GM18870 (cell line): ENCODE measurements around the gene GSK3A.

Experiments
- ATAC-seq: cut with Tn5 transposase; IDR thresholded peaks from one replicate; pipeline ENCODE4 v1.9.1; 2021; ENCODE audit warnings: moderate library complexity; ENCODE audit not compliant: unreplicated experiment

GSK3A gene

DNA sequence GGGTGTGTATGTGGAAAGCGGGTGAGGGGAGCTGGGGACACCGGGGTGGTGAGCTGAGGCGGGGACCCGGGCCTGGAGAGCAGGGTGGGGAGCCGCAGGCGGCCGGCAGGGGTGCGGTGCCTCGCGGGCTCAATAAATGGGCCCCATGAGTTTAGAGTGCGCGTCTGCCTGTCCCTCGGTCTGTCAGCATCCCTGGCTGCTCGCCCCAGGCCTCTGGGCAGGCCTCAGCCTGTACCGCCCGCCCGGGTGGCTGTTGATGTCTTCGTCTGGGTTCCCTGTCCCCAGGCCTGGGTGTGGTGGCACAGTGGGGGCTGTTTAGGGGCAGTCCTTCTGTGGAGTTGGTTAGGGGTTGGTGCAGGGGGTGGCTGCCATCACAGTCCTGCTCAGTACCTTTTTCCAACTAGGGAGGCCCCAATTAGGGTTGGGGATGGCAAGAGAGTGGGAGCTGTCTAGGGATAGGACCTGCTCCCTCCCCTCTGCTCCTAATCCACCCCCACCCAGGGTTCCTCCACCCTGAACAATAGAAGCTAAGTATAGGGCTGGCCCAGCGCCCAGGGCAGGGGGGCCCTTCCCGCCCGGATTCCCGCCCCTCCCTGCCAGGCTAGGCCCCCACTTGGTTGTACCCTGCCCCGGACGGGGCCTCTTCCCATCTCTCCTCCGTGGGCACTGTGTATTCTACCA lies 38.9 kb upstream of the GSK3A start:
- no peak for ATAC-seq

DNA sequence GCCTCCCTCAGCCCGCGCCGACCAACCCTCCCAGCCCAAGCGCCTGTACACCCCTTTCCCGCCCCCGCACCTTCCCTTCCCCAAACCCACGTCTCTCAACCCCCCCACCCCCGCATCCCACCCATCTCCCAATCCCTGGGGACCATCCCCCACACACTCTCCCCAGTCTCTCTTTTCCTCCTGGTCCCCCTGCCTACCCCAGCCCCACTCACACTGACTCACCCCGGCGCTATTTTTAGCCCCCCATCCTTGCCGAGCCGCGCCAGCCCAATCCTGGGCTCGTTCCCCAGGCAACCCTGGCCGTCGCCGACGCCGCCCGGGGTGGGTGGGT lies 38.4 kb upstream of the GSK3A start:
- ATAC-seq = no peak

GRCh38 chr19:42279902-42280814 lies 37.8 kb upstream of the GSK3A start:
- ATAC-seq = no peak

DNA sequence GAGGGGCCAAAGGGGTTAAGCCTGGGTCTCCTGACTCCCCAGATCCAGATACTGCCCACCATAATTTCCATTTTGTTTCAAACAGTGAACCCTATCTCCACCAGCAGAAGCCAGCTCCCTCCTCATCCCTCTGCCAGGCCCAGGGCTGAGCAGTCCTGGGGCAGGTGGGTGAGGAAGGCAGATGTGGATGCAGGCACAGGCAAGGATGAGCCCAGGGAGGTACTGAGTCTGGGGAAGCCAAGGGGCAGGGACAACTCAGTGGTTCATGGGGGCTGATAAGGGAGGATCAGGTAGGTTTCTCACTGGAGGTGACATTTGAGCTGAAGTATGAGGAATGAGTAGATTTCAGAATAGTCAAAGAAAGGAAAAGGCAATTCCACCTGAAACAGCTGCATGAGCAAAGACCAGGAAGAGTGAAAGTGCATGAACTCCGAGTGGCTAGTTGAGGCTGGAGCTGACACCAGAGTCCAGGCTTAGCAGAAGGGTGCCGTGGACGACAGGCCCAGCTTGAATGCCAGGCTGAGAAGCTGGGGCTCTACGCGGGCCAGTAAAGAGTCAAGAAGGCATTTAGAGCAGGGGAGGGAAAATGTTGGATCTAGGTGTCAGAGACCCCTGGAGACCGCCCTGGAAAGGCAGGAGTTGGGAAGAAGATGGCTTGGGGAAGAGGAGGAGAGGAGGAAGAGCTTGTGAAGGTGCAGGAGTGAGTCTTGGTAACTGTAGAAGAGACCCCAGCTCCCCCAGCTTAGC lies 36.9 kb upstream of the GSK3A start:
- ATAC-seq = no peak

DNA sequence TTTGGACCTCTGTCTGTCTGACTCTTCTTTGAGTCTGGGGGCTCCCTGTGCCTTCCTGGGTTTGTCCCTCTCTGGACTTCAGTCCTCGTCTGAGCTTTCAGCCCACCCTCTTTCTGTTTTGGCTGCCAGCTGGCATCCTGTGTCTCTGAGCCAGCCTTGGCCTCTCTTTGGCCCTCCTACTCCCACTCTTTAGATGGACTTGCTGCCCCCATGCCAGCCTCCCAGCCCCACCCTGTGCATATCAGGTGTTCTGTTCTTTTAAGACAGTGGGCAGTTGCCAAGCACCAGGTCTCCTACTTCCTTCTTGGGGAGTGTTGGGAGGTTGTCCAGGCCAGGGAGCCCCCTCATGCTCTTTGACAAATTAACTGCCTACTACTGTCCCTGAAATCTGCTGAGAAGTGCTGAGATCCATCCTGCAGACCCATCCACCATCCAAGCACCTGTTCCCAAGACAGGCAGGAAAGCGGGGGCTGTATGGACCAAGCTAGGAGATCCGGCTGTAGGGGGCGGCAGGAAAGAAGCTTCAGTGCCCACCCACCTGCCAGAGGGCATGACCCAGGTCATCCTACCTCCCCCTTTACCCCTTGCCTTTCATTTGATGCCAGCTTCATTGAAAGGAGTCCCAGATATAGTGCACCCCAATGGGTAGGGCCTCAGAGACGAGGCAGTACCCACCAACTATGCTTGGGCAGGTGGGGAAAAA lies 36.2 kb upstream of the GSK3A start:
- no peak for ATAC-seq

GRCh38 chr19:42277821-42278451 lies 35.5 kb upstream of the GSK3A start:
- no peak for ATAC-seq

- no peak for ATAC-seq
Observed at GRCh38 chr19:42276821-42277220, 34.4 kb upstream of the GSK3A start.

DNA sequence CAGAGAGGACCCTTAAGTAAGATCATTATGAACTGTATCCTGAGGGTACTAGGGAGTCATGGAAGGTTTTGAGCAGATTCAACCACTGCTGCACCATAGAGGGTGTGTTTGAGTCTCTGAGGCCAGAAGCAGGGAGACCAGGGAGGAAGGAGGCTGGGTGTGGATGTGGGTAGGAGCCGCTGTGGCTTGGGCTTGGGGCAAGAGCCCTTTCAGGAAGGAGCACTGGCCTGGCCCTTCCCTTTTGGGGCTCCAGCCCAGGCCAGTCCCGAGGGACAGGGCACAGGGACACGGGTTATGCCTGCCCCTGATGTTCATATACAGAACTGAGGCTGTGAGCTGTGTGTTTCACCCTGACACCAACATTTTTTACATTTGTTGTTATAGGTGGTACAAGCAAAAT lies 33.9 kb upstream of the GSK3A start:
- ATAC-seq = no peak

GRCh38 chr19:42275517-42275916 lies 33.1 kb upstream of the GSK3A start:
- no peak for ATAC-seq

- ATAC-seq = no peak
Observed at GRCh38 chr19:42275103-42275502, 32.7 kb upstream of the GSK3A start.

DNA sequence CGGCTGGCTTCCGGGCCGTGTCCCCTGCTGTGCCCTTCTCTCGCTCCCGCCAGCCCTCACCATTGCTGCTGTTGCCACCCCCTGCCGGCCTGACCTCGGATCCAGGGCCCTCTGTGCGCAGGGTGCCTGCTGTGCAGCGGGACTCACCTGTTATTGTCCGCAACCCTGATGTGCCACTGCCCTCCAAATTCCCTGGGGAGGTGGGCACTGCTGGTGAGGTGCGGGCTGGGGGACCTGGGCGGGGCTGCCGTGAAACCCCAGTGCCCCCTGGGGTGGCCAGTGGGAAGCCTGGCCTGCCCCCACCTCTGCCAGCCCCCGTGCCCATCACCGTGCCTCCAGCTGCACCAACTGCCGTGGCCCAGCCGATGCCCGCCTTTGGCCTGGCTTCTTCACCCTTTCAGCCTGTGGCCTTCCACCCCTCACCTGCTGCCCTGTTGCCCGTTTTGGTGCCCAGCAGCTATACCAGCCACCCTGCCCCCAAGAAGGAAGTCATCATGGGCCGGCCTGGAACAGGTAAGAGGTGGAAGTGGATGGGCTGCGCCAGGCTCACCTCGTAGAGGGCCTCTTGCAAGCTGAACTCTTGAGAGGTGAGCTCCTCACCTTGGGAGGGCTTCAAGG lies 31.8 kb upstream of the GSK3A start:
- ATAC-seq = no peak

DNA sequence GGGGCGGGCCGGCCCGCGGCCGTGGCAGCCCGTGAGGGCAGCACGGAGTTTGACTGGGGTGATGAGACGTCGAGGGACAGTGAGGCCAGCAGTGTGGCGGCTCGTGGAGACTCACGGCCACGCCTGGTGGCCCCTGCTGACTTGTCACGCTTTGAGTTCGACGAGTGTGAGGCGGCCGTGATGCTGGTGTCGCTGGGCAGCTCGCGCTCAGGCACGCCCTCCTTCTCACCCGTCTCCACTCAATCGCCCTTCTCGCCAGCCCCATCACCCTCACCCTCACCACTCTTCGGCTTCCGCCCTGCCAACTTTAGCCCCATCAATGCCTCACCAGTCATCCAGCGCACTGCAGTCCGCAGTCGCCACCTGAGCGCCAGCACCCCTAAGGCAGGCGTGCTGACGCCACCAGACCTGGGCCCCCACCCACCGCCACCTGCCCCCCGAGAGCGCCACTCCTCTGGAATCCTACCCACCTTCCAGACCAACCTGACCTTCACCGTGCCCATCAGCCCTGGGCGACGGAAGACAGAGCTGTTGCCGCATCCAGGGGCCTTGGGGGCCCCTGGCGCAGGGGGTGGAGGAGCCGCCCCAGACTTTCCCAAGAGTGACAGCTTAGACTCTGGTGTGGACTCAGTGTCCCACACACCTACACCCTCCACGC lies 31.1 kb upstream of the GSK3A start:
- no peak for ATAC-seq

DNA sequence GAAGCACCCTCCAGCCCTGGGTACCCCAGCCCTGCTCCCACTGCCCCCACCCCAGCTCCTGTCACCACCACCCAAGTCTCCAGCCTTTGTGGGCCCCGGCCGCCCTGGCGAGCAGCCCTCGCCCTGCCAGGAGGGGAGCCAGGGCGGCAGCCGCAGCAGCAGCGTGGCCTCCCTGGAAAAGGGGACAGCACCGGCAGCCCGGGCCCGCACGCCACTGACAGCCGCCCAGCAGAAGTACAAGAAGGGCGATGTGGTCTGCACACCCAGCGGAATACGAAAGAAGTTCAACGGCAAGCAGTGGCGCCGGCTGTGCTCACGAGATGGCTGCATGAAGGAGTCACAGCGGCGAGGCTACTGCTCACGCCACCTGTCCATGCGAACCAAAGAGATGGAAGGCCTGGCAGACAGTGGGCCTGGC lies 30.6 kb upstream of the GSK3A start:
- ATAC-seq = no peak

GRCh38 chr19:42272535-42272897 lies 30.1 kb upstream of the GSK3A start:
- ATAC-seq = no peak

DNA sequence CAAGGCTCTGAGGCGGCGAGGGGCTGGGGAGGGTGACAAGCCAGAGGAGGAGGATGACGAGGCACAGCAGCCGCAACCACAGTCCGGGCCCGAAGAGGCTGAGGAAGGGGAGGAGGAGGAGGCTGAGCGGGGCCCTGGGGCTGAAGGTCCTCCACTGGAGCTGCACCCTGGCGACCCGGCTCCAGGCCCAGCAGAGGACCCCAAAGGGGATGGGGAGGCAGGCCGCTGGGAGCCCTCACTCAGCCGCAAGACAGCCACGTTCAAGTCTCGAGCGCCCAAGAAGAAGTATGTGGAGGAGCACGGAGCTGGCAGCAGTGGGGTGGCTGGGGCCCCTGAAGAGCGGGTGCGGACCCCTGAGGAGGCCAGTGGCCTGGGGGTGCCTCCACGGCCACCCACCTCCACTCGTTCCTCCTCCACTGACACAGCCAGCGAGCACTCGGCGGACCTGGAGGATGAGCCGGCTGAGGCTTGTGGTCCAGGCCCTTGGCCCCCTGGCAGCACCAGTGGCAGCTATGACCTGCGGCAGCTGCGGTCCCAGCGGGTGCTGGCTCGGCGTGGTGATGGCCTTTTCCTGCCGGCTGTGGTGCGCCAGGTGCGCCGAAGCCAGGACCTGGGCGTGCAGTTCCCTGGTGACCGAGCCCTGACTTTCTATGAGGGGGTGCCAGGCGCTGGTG lies 29.6 kb upstream of the GSK3A start:
- ATAC-seq = no peak

- no peak for ATAC-seq
Observed at GRCh38 chr19:42271045-42271419, 28.6 kb upstream of the GSK3A start.

DNA sequence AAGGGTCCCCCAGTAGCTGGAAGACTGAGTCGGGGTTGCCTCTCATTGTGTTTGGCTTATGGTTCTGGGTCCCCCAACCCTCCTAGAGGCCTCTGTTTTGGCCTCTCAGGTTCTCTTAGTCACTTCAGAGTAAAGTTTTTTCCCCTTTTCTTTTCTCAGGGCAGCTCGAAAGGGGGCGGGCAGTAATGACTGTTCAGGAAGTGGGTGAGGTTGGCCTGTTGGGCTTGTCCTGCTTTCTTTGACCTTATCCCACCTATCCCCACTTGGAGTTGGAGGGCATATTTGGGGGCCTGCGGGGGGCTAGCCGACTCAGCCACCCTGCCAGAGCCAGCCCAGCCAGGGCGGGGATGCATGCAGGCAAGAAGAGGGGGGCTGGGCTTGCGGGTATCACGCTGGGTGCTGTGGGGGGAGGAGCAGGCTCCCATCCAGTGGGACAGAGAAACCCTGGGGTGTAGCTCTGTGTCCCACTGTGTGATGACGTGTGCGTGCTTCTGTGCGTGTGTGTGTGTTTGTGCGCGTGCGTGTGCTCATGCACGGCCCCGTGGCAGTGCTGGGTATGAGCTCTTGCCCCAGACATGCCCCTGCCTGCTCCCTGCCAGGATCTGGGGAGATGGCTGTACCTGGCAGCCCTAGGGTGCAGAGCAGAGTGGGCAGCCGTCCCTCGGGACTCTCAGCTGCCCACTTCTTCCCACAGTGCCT lies 28.1 kb upstream of the GSK3A start:
- ATAC-seq = no peak

DNA sequence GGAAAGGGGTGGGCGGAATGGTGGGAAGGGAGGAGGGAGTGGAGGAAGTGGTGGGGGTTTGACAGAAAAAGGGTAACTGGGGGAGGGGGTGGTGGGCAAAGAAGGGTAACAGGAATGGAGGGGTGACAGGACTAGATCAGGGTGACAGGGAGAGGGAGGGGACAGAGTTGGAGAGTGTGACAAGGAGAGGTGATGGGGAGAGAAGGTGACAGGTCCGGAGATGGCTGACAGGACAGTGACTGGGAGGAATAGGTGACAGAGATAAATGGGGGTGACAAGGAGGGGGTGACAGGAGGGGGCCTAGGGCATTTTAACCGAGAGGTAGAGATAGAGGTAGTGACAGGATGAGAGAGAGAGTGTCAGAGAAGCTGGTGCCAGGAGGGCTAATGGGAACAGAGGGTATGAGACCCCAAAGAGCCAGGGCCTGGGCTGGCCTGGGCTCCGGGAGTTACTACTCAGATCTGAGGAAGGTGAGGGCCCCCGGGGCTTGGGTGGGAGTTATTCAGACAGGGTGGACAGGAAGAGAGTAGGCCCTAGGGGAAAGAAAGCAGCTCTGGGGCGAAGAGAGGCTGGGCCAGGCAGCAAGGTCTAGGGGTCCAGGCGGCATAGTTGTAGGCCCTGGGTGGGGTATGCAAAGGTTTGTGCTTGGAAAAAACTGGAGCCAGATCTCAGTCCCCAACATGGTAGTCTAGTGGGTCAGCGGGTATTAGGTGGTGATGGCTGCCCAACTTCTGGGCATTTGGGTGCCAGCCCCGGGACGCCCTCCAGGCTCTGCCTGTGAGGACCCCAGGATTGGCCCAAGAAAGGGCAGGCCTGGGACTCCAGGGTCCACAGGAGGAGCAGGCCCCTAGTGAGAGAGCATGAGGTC lies 27.3 kb upstream of the GSK3A start:
- no peak for ATAC-seq
